ENCODE measurements around the gene TRAPPC2B.

TRAPPC2B gene

DNA sequence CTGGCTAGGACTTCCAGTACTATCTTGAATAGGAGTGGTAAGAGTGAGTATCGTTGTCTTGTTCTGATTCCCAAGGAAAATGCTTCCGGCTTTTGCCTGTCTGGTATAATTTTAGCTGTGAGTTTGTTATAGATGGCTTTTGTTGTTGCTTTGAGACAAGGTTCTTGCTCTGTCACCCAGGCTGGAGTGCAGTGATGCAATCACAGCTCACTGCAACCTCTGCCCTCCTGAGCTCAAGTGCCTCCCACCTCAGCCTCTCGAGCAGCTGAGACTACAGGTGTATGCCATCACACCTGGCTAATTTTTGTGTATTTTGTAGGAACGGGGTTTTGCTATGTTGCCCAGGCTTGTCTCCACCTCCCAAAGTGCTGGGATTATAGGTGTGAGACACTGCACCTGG, 49.2 kb upstream of the TRAPPC2B start:
- H3K27ac ChIP-seq (ENCODE audit: extremely low read depth, low read depth, low read length) = no peak overlapping the region
- ChIA-PET CTCF (interaction anchor here (0.6 kb wide), 1 partner anchor 8 kb away, joined by 3 read pairs; no protein-coding TSS in a partner anchor), POLR2A (no interaction called here)
- H3K9me3 ChIP-seq (ENCODE audit: control insufficient read depth, insufficient read depth, low read depth, low read length) = no peaks in the 10 kb centered on the region
- H3K36me3 ChIP-seq (ENCODE audit: control insufficient read depth in 2 of 2, insufficient read depth in 1 of 2, low read length in 2 of 2) = no peaks in the 10 kb centered on the region
- no peak overlapping the region for H3K4me3 ChIP-seq (ENCODE audit: low read depth, low read length)
- H3K4me1 ChIP-seq (ENCODE audit: control insufficient read depth, insufficient read depth, low read length) = no peaks in the 10 kb centered on the region
- no peak for TF ChIP-seq ZSCAN5A (tag by site-specific recombination; IDR thresholded peaks at IDR 0.05)

- CTCF ChIA-PET = no interaction called here
- POLR2A ChIA-PET = no interaction called here
- H3K36me3 ChIP-seq (ENCODE audit: control insufficient read depth in 2 of 2, insufficient read depth in 1 of 2, low read length in 2 of 2) = peaks cover 0 to 7% of the 10 kb centered on the region in 2 experiments; a peak in 1 of 3 replicates
- TF ChIP-seq KLF16 (tag by site-specific recombination; IDR thresholded peaks at IDR 0.05) = no peak
- TF ChIP-seq AEBP2 (tag by site-specific recombination; IDR thresholded peaks at IDR 0.05; ENCODE audit: borderline replicate concordance) = no peak
- TF ChIP-seq, protein P1, sequence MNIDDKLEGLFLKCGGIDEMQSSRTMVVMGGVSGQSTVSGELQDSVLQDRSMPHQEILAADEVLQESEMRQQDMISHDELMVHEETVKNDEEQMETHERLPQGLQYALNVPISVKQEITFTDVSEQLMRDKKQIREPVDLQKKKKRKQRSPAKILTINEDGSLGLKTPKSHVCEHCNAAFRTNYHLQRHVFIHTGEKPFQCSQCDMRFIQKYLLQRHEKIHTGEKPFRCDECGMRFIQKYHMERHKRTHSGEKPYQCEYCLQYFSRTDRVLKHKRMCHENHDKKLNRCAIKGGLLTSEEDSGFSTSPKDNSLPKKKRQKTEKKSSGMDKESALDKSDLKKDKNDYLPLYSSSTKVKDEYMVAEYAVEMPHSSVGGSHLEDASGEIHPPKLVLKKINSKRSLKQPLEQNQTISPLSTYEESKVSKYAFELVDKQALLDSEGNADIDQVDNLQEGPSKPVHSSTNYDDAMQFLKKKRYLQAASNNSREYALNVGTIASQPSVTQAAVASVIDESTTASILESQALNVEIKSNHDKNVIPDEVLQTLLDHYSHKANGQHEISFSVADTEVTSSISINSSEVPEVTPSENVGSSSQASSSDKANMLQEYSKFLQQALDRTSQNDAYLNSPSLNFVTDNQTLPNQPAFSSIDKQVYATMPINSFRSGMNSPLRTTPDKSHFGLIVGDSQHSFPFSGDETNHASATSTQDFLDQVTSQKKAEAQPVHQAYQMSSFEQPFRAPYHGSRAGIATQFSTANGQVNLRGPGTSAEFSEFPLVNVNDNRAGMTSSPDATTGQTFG (tag by site-specific recombination; IDR thresholded peaks at IDR 0.05; ENCODE audit: borderline replicate concordance) = no peak
- TF ChIP-seq ZSCAN23 (tag by site-specific recombination; IDR thresholded peaks at IDR 0.05) = no peak
- TF ChIP-seq ZNF654 (tag by site-specific recombination; IDR thresholded peaks at IDR 0.05; ENCODE audit: low read depth) = no peak
- no peak for TF ChIP-seq ZNF24 (tag by site-specific recombination; IDR thresholded peaks at IDR 0.05)
- no peak for TF ChIP-seq ZNF677 (tag by site-specific recombination; IDR thresholded peaks at IDR 0.05)
- no peak for TF ChIP-seq ZNF19 (tag by site-specific recombination; IDR thresholded peaks at IDR 0.05; ENCODE audit: low read depth)
- no peak for TF ChIP-seq ZNF214 (tag by site-specific recombination; IDR thresholded peaks at IDR 0.05; ENCODE audit: borderline replicate concordance)
- TF ChIP-seq, protein P2, sequence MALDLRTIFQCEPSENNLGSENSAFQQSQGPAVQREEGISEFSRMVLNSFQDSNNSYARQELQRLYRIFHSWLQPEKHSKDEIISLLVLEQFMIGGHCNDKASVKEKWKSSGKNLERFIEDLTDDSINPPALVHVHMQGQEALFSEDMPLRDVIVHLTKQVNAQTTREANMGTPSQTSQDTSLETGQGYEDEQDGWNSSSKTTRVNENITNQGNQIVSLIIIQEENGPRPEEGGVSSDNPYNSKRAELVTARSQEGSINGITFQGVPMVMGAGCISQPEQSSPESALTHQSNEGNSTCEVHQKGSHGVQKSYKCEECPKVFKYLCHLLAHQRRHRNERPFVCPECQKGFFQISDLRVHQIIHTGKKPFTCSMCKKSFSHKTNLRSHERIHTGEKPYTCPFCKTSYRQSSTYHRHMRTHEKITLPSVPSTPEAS (tag by site-specific recombination; IDR thresholded peaks at IDR 0.05) = no peak
- TF ChIP-seq WT1 (tag by site-specific recombination; IDR thresholded peaks at IDR 0.05) = no peak
- TF ChIP-seq ZNF660 (tag by site-specific recombination; IDR thresholded peaks at IDR 0.05) = no peak
- TF ChIP-seq ZFP37 (tag by site-specific recombination; IDR thresholded peaks at IDR 0.05) = no peak
- no peak for TF ChIP-seq HIC1 (tag by site-specific recombination; IDR thresholded peaks at IDR 0.05)
- no peak for TF ChIP-seq ZNF221 (tag by site-specific recombination; IDR thresholded peaks at IDR 0.05; ENCODE audit: borderline replicate concordance)
- no peak for TF ChIP-seq KLF7 (tag by site-specific recombination; IDR thresholded peaks at IDR 0.05; ENCODE audit: borderline replicate concordance)
- no peak for TF ChIP-seq ZBTB8A (tag by site-specific recombination; IDR thresholded peaks at IDR 0.05)
- H3K27ac ChIP-seq (ENCODE audit: extremely low read depth, low read depth, low read length) = no peak overlapping the region
- no peak overlapping the region for H3K4me3 ChIP-seq (ENCODE audit: low read depth, low read length)
- no peaks in the 10 kb centered on the region; the same call in 1 of the 2 replicates for H3K4me1 ChIP-seq (ENCODE audit: control insufficient read depth, insufficient read depth, low read length)
- no peaks in the 10 kb centered on the region for H3K9me3 ChIP-seq (ENCODE audit: control insufficient read depth, insufficient read depth, low read depth, low read length)
Observed at GRCh38 chr19:57317503-57317902, 45.8 kb upstream of the TRAPPC2B start.
